ENCODE measurements around the gene TEAD3.

Gene TEAD3

GRCh38 chr6:35469751-35470662 lies 26.9 kb downstream of the TEAD3 start:
- peaks cover 19% of the 10 kb centered on the region for H3K4me1 ChIP-seq (ENCODE audit: control insufficient read depth, insufficient read depth, low read depth, low read length)
- peaks cover 3% of the 10 kb centered on the region for H3K79me1 ChIP-seq (replicated peaks; ENCODE audit: low read length, poor library complexity, severe bottlenecking)
- H3K4me3 ChIP-seq (ENCODE audit: insufficient read depth in 1 of 2, low read depth in 1 of 2, low read length in 2 of 2), result peak overlapping the region; percentile 79 to 86
- no peak overlapping the region for H4K8ac ChIP-seq (ENCODE audit: low read length)
- H3K4me2 ChIP-seq (ENCODE audit: low read length, poor library complexity, severe bottlenecking), result peak overlapping the region; percentile 70
- no peak overlapping the region for H3K23ac ChIP-seq (ENCODE audit: low read length in 2 of 2)
- H2BK15ac ChIP-seq (ENCODE audit: low read depth, poor library complexity, severe bottlenecking), result no peak overlapping the region
- H3K27ac ChIP-seq (ENCODE audit: low read length, poor library complexity, severe bottlenecking), result peak overlapping the region; percentile 90
- H2BK120ac ChIP-seq (ENCODE audit: low read depth, low read length), result no peak overlapping the region
- H3K18ac ChIP-seq (ENCODE audit: low read depth in 1 of 2, low read length in 2 of 2), result peak overlapping the region in 1 of 2 experiments; percentile 23
- H3K27me3 ChIP-seq (ENCODE audit: control insufficient read depth in 1 of 2, insufficient read depth in 1 of 2, low read length in 2 of 2), result no peaks in the 10 kb centered on the region
- H2AK5ac ChIP-seq (ENCODE audit: low read length, severe bottlenecking), result no peak overlapping the region
- H2BK5ac ChIP-seq (ENCODE audit: low read depth, low read length, poor library complexity, severe bottlenecking), result no peak overlapping the region
- H3K36me3 ChIP-seq (ENCODE audit: control insufficient read depth in 1 of 2, insufficient read depth in 2 of 2, low read depth in 1 of 2, low read length in 2 of 2), result peaks cover 50 to 61% of the 10 kb centered on the region in 2 experiments
- H3K4ac ChIP-seq (ENCODE audit: low read depth in 1 of 2, low read length in 2 of 2), result no peak overlapping the region
- peak overlapping the region; percentile 96 for H3K9ac ChIP-seq (ENCODE audit: low read length)
- DNase-seq, result no peak
- H3K9me3 ChIP-seq (ENCODE audit: control insufficient read depth, low read length), result no peaks in the 10 kb centered on the region
- WGBS, result 17% methylated on average over 15 of the region's 18 CpGs
- no peak overlapping the region for H4K91ac ChIP-seq (ENCODE audit: low read length)
- H3K14ac ChIP-seq (ENCODE audit: low read length in 2 of 2), result no peak overlapping the region
- no peak overlapping the region for H2BK12ac ChIP-seq (ENCODE audit: low read length in 2 of 2)
- H2AFZ ChIP-seq (ENCODE audit: low read depth, low read length), result no peak overlapping the region

- peak overlapping the region; percentile 79 to 86 for H3K4me3 ChIP-seq (ENCODE audit: insufficient read depth in 1 of 2, low read depth in 1 of 2, low read length in 2 of 2)
- H3K27ac ChIP-seq (ENCODE audit: low read length, poor library complexity, severe bottlenecking), result peak overlapping the region; percentile 90
- no peak overlapping the region for H4K8ac ChIP-seq (ENCODE audit: low read length)
- H3K23ac ChIP-seq (ENCODE audit: low read length in 2 of 2), result peak overlapping the region in 1 of 2 experiments; percentile 66
- H4K91ac ChIP-seq (ENCODE audit: low read length), result peak overlapping the region; percentile 84
- no peak for DNase-seq
- peak overlapping the region; percentile 96 for H3K9ac ChIP-seq (ENCODE audit: low read length)
- peak overlapping the region in 1 of 2 experiments; percentile 69 for H2BK12ac ChIP-seq (ENCODE audit: low read length in 2 of 2)
- H2BK5ac ChIP-seq (ENCODE audit: low read depth, low read length, poor library complexity, severe bottlenecking), result peak overlapping the region; percentile 49
- peak overlapping the region; percentile 70 for H3K4me2 ChIP-seq (ENCODE audit: low read length, poor library complexity, severe bottlenecking)
- peaks cover 42 to 52% of the 10 kb centered on the region in 2 experiments for H3K36me3 ChIP-seq (ENCODE audit: control insufficient read depth in 1 of 2, insufficient read depth in 2 of 2, low read depth in 1 of 2, low read length in 2 of 2)
- H3K18ac ChIP-seq (ENCODE audit: low read depth in 1 of 2, low read length in 2 of 2), result peak overlapping the region; percentile 50 to 92
- no peaks in the 10 kb centered on the region for H3K79me1 ChIP-seq (replicated peaks; ENCODE audit: low read length, poor library complexity, severe bottlenecking)
- no peaks in the 10 kb centered on the region for H3K9me3 ChIP-seq (ENCODE audit: control insufficient read depth, low read length)
- no peak overlapping the region for H2BK15ac ChIP-seq (ENCODE audit: low read depth, poor library complexity, severe bottlenecking)
- no peak overlapping the region for H2AK5ac ChIP-seq (ENCODE audit: low read length, severe bottlenecking)
- no peak overlapping the region for H2BK120ac ChIP-seq (ENCODE audit: low read depth, low read length)
- H3K4ac ChIP-seq (ENCODE audit: low read depth in 1 of 2, low read length in 2 of 2), result peak overlapping the region in 1 of 2 experiments; percentile 80
- H3K14ac ChIP-seq (ENCODE audit: low read length in 2 of 2), result peak overlapping the region in 1 of 2 experiments; percentile 91
- WGBS, result under 1% methylated on average over 37 of the region's 37 CpGs
- no peak overlapping the region for H2AFZ ChIP-seq (ENCODE audit: low read depth, low read length)
- no peaks in the 10 kb centered on the region for H3K27me3 ChIP-seq (ENCODE audit: control insufficient read depth in 1 of 2, insufficient read depth in 1 of 2, low read length in 2 of 2)
- H3K4me1 ChIP-seq (ENCODE audit: control insufficient read depth, insufficient read depth, low read depth, low read length), result peaks cover 19% of the 10 kb centered on the region
These were observed 27.7 kb downstream of the TEAD3 start for GRCh38 chr6:35468980-35469750.

DNA sequence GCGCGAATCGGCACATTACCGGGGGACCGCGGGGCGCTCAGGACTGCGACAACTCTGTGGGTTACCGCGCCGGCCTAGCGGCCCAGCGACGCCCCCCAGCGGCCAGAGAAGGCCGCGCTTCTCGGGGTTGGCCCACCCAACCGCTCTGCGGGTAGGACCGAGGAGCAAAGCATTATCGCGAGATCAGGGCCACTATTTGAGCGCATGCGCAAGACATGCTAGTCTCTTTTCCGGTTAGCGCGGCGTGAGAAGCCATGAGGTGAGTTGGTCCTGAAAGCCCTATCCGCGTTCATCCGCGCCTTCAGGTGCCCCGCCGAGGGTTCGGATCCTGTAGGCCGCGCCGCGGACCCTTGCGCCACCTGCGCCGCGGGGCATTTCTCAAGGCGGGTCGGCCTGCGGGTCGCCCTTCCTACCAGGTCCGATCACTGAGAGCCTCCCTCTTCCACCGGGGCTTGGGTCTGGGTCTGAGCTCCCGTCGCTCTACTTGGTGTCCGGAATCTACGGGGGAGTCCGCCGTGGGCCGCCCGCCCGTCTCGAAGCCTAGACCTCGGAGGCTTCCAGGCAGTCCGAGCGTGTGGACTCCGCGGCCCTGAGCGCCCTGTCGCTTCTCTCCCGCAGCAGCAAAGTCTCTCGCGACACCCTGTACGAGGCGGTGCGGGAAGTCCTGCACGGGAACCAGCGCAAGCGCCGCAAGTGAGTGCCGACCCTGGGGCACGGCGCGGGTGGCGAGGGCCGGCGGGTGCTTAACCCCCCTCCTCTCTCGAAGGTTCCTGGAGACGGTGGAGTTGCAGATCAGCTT lies 28.5 kb downstream of the TEAD3 start, which contains the start of gene RPL10A:
Gene RPL10A, plus strand, starts transcription at position 221 of the 799 bp plus-strand sequence. Its CDS starts 34 bp downstream, at position 255.
- H3K4me2 ChIP-seq (ENCODE audit: low read length, poor library complexity, severe bottlenecking), result peak within 1 kb of the TSS; percentile 78
- peaks cover 36 to 44% of the 10 kb centered on the region in 2 experiments for H3K36me3 ChIP-seq (ENCODE audit: control insufficient read depth in 1 of 2, insufficient read depth in 2 of 2, low read depth in 1 of 2, low read length in 2 of 2)
- peak within 1 kb of the TSS; percentile 80 to 84 for H3K4ac ChIP-seq (ENCODE audit: low read depth in 1 of 2, low read length in 2 of 2)
- H2AFZ ChIP-seq (ENCODE audit: low read depth, low read length), result peak within 1 kb of the TSS; percentile 90
- H3K27ac ChIP-seq (ENCODE audit: low read length, poor library complexity, severe bottlenecking), result peak within 1 kb of the TSS; percentile 90
- no peaks in the 10 kb centered on the region for H3K79me1 ChIP-seq (replicated peaks; ENCODE audit: low read length, poor library complexity, severe bottlenecking)
- peak; percentile 97 for DNase-seq
- H3K23ac ChIP-seq (ENCODE audit: low read length in 2 of 2), result peak within 1 kb of the TSS in 1 of 2 experiments; percentile 66
- peak within 1 kb of the TSS; percentile 39 for H2BK15ac ChIP-seq (ENCODE audit: low read depth, poor library complexity, severe bottlenecking)
- H4K8ac ChIP-seq (ENCODE audit: low read length), result peak within 1 kb of the TSS; percentile 98
- no peaks in the 10 kb centered on the region for H3K27me3 ChIP-seq (ENCODE audit: control insufficient read depth in 1 of 2, insufficient read depth in 1 of 2, low read length in 2 of 2)
- H3K4me1 ChIP-seq (ENCODE audit: control insufficient read depth, insufficient read depth, low read depth, low read length), result peaks cover 16% of the 10 kb centered on the region
- peak within 1 kb of the TSS; percentile 47 to 91 for H3K14ac ChIP-seq (ENCODE audit: low read length in 2 of 2)
- H2AK5ac ChIP-seq (ENCODE audit: low read length, severe bottlenecking), result peak within 1 kb of the TSS; percentile 86
- peak within 1 kb of the TSS; percentile 96 for H3K9ac ChIP-seq (ENCODE audit: low read length)
- H3K9me3 ChIP-seq (ENCODE audit: control insufficient read depth, low read length), result no peaks in the 10 kb centered on the region
- H3K4me3 ChIP-seq (ENCODE audit: insufficient read depth in 1 of 2, low read depth in 1 of 2, low read length in 2 of 2), result peak within 1 kb of the TSS; percentile 79 to 86
- peak within 1 kb of the TSS; percentile 63 to 69 for H2BK12ac ChIP-seq (ENCODE audit: low read length in 2 of 2)
- no peak within 1 kb of the TSS for H2BK120ac ChIP-seq (ENCODE audit: low read depth, low read length)
- H2BK5ac ChIP-seq (ENCODE audit: low read depth, low read length, poor library complexity, severe bottlenecking), result peak within 1 kb of the TSS; percentile 54
- H3K18ac ChIP-seq (ENCODE audit: low read depth in 1 of 2, low read length in 2 of 2), result peak within 1 kb of the TSS; percentile 82 to 92
- WGBS, result under 1% methylated on average over 86 of the region's 86 CpGs
- peak within 1 kb of the TSS; percentile 84 for H4K91ac ChIP-seq (ENCODE audit: low read length)
